ENCODE measurements around the gene GNG7. TPM values are rescaled to one million over a fixed set of nuclear protein-coding genes. Genes with fewer than 3 reads are reported as not detected.
A peak's percentile ranks its signal among the peaks of the same experiment; 100 is the strongest.

GNG7 gene
- total RNA-seq, 1 donor from 2014 or later, result 0.96 TPM

DNA sequence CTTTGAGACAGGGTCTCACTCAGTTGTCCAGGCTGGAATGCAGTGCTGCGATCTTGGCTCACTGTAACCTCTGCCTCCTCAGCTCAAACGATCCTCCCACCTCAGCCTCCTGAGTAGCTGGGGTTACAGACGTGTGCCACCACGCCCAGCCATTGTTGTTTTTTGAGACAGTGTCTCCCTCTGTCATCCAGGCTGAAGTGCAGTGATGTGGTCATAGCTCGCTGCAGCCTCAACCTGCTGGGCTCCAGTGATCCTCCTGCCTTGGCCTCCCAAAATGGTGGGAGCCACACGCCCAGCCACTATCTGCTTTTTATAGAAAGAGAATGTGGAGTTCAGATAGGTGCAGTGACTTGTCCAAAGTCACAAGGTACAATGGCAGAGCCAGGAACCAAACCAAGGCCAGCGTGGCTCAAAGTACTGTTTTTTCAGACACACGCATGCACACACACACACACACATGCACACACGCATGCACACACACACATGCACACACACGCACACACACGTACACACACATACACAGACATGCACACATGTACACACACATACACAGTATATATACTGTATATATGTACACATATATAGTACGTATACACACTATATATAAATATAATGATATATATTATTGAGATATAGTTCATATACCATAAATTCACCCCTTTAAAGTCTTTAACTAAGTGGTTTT is 220.0 kb downstream of the GNG7 start:
- no peak for DNase-seq (ENCODE audit: low spot score in 2 of 2)
- Histone ChIP-seq H3K36me3 (peaks cover 3 to 4% of the 10 kb centered on the region in 2 donors), H3K27ac (no peak overlapping the region), H3K4me1 (peaks cover 7 to 9% of the 10 kb centered on the region in 2 donors), H3K27me3 (no peaks in the 10 kb centered on the region), H3K9me3 (peaks cover 0 to 6% of the 10 kb centered on the region in 2 donors), H3K4me3 (no peak overlapping the region)
- TF ChIP-seq, protein P1, sequence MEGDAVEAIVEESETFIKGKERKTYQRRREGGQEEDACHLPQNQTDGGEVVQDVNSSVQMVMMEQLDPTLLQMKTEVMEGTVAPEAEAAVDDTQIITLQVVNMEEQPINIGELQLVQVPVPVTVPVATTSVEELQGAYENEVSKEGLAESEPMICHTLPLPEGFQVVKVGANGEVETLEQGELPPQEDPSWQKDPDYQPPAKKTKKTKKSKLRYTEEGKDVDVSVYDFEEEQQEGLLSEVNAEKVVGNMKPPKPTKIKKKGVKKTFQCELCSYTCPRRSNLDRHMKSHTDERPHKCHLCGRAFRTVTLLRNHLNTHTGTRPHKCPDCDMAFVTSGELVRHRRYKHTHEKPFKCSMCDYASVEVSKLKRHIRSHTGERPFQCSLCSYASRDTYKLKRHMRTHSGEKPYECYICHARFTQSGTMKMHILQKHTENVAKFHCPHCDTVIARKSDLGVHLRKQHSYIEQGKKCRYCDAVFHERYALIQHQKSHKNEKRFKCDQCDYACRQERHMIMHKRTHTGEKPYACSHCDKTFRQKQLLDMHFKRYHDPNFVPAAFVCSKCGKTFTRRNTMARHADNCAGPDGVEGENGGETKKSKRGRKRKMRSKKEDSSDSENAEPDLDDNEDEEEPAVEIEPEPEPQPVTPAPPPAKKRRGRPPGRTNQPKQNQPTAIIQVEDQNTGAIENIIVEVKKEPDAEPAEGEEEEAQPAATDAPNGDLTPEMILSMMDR (IDR thresholded peaks at IDR 0.05), result no peak
- intact Hi-C loops (cut with DNase I), result no loop called here

GRCh38 chr19:2481466-2481865 is 221.0 kb downstream of the GNG7 start:
- Histone ChIP-seq H3K27ac (no peak overlapping the region), H3K36me3 (peaks cover 11 to 14% of the 10 kb centered on the region in 2 donors), H3K27me3 (no peaks in the 10 kb centered on the region), H3K4me1 (peaks cover 7 to 9% of the 10 kb centered on the region in 2 donors), H3K9me3 (peaks cover 0 to 6% of the 10 kb centered on the region in 2 donors), H3K4me3 (no peak overlapping the region)
- intact Hi-C loops (cut with DNase I), result no loop called here
- peak; percentile 55 to 80 for DNase-seq (ENCODE audit: low spot score in 2 of 2)
- TF ChIP-seq, protein P1 (IDR thresholded peaks at IDR 0.05), result no peak

GRCh38 chr19:2479556-2480194 is 222.8 kb downstream of the GNG7 start:
- H3K36me3 ChIP-seq, result peaks cover 11 to 15% of the 10 kb centered on the region in 2 donors
- peak overlapping the region; percentile 88 to 90 for H3K27ac ChIP-seq
- H3K4me3 ChIP-seq, result peak overlapping the region in 1 of 2 donors; percentile 98
- H3K4me1 ChIP-seq, result peaks cover 7 to 16% of the 10 kb centered on the region in 2 donors
- TF ChIP-seq, protein P1 (IDR thresholded peaks at IDR 0.05), result peak in 1 of 3 experiments; percentile 2
- intact Hi-C loops (cut with DNase I), result loop anchor here (5.0 kb wide), 1 partner anchor 148 kb away; no protein-coding TSS in a partner anchor
- H3K27me3 ChIP-seq, result no peaks in the 10 kb centered on the region
- no peak for DNase-seq (ENCODE audit: low spot score in 2 of 2)
- peaks cover 0 to 6% of the 10 kb centered on the region in 2 donors for H3K9me3 ChIP-seq

DNA sequence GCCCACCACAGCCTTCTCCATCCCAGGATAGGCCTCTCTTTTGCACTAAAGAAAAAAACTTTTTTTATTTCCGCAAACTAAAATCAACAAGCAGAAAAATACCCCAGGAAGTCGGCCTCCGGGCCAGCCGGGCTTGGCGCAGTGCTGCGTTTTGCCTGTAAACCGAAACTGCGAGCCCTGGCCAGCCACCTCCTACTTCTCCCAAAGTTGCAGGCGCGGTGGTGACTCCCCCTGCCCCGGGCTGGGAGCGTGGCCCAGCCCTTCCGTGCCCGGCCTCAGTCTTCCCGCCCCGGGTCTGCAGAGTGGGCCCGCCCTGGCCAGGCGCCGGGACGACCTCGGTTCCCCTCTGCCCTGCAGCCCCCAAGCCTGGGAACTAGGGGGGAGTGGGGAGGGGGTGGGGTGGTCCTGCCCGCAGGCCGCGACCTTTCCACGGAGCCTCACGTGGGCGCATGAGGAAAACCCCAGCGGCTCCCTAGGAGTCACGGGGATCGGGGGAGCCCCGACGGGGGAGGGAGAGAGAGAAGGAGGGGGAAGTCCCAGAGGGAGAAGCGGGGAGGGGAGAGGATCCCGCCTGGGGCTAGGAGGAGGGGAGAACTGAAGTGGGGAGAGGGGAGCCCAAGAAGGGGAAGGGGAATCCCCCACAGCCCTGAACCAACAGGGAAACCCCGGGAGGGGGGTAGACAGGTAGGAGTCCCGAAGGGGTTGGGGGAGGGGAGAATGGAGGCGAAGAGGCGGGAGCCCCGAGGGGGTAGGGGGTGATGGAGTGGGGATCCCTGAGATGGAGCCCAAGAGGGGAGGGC is 223.5 kb downstream of the GNG7 start:
- Histone ChIP-seq H3K4me1 (peaks cover 7 to 16% of the 10 kb centered on the region in 2 donors), H3K27ac (peak overlapping the region; percentile 88 to 90), H3K36me3 (peaks cover 11 to 15% of the 10 kb centered on the region in 2 donors), H3K4me3 (peak overlapping the region; percentile 94 to 98), H3K27me3 (no peaks in the 10 kb centered on the region), H3K9me3 (peaks cover 0 to 6% of the 10 kb centered on the region in 2 donors)
- TF ChIP-seq, protein P1 (IDR thresholded peaks at IDR 0.05), result no peak
- intact Hi-C loops (cut with DNase I), result loop anchor here (1.0 to 5.0 kb wide), 2 partner anchors 65 to 148 kb away; no protein-coding TSS in a partner anchor
- DNase-seq (ENCODE audit: low spot score in 2 of 2), result peak; percentile 63 to 88

DNA sequence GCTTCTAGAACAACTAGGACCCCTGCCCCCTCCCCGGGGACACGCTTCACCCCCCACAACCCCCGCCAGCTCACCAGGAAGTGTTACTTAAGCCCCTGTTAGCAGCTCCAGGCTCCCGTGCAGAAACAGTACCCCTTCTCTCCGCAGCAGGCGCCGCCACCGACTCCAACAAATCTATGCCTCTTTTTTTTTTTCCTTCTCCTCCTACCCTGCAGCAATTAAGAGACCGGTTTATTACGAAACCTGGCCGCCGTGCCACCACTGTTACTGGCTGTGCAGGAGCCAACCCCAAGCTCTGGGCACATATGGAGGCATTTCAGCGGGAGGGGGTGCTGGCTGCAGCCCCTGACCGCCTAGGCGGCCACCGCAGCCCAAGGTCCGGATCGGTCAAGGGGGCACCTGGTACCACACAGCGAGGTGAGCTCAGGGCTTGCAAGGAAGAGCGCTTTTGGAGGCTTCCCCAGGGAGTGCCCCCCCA is 224.2 kb downstream of the GNG7 start:
- peaks cover 11 to 15% of the 10 kb centered on the region in 2 donors for H3K36me3 ChIP-seq
- H3K4me1 ChIP-seq, result peaks cover 7 to 16% of the 10 kb centered on the region in 2 donors
- peaks cover 0 to 2% of the 10 kb centered on the region in 2 donors for H3K9me3 ChIP-seq
- intact Hi-C loops (cut with DNase I), result loop anchor here (1.0 to 5.0 kb wide), 2 partner anchors 66 to 149 kb away; no protein-coding TSS in a partner anchor
- DNase-seq (ENCODE audit: low spot score in 2 of 2), result peak; percentile 53 to 85
- peak overlapping the region; percentile 94 to 98 for H3K4me3 ChIP-seq
- H3K27me3 ChIP-seq, result no peaks in the 10 kb centered on the region
- TF ChIP-seq, protein P1 (IDR thresholded peaks at IDR 0.05), result peak in 2 of 3 experiments; percentile 19 to 27
- H3K27ac ChIP-seq, result peak overlapping the region; percentile 88 to 90
